Stomach (tissue), 4 donors: ENCODE measurements around the gene MS4A2.

Experiments
- EP300 ChIP-seq: sonication (generic); formaldehyde crosslinking; IDR thresholded peaks from one replicate; pipeline ENCODE4 v1.6.1; 2017; ENCODE audit warnings: antibody characterized with exemption
- POLR2A ChIP-seq, 4 donors: fragments of 450-650 bp; IDR thresholded peaks; one replicate each; pipeline ENCODE4 v1.6.1; 2016; ENCODE audit warnings: antibody characterized with exemption in 4 of 4, control low read depth in 2 of 4, mild to moderate bottlenecking in 1 of 4, moderate library complexity in 1 of 4
- POLR2AphosphoS5 ChIP-seq, 3 donors: sonication (generic); formaldehyde crosslinking; IDR thresholded peaks; one replicate each; pipeline ENCODE4 v1.6.1; 2016; ENCODE audit warnings: antibody characterized with exemption in 3 of 3
- TF ChIP-seq, protein P1 (sequence below), 7 experiments: fragments of 450-650 bp in 4 of 7; fragments of 200-600 bp in 3 of 7; sonication (generic) in 3 of 7; IDR thresholded peaks; one replicate each; pipeline ENCODE4 v1.5.1; 2016 to 2019; ENCODE audit warnings: antibody characterized with exemption in 7 of 7, control low read depth in 2 of 7, mild to moderate bottlenecking in 1 of 7

DNA sequence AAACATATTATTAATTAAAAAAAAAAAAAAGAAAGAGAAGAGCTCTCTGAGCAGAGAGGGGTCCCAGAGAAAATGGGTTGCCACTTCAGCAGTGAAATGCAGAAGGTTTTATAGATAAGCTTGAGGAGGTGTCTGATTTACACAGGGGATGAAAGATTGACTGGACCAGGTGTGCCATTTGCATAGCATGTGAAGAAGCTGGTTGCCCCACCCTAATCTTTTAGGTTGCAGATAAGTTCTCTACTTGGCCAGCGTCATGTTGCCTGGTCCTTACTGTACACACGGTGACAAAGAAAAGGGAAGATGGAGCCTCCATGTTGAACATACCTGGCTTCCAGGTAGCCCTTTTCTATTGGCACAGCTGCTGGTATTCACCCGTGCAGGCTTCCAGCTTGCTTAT is 41.4 kb downstream of the MS4A2 start:
- TF ChIP-seq, protein P1, sequence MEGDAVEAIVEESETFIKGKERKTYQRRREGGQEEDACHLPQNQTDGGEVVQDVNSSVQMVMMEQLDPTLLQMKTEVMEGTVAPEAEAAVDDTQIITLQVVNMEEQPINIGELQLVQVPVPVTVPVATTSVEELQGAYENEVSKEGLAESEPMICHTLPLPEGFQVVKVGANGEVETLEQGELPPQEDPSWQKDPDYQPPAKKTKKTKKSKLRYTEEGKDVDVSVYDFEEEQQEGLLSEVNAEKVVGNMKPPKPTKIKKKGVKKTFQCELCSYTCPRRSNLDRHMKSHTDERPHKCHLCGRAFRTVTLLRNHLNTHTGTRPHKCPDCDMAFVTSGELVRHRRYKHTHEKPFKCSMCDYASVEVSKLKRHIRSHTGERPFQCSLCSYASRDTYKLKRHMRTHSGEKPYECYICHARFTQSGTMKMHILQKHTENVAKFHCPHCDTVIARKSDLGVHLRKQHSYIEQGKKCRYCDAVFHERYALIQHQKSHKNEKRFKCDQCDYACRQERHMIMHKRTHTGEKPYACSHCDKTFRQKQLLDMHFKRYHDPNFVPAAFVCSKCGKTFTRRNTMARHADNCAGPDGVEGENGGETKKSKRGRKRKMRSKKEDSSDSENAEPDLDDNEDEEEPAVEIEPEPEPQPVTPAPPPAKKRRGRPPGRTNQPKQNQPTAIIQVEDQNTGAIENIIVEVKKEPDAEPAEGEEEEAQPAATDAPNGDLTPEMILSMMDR (IDR thresholded peaks at IDR 0.05), result no peak
- no peak for TF ChIP-seq POLR2AphosphoS5 (IDR thresholded peaks at IDR 0.05)
- no peak for TF ChIP-seq POLR2A (IDR thresholded peaks at IDR 0.05)
- TF ChIP-seq EP300, result no peak
